Activated T-cell treated with anti-CD3 and anti-CD28 coated beads, Interleukin-2, amount 50 U/mL, for 1 hour (primary cell): ENCODE results near the gene ZNF33A.
"Not testable (repeated sequence)": the region's sequence is repeated elsewhere in the genome, so short reads cannot be mapped to it uniquely, and the experiment has no call there.

Experiments used
- DNase-seq: peaks from one replicate; pipeline ENCODE4 v3.0.0-alpha.2; 2020

The ZNF33A gene

GRCh38 chr10:38047666-38048065 is 37.2 kb downstream of the ZNF33A start:
- DNase-seq = no peak

- DNase-seq = no peak
Measured at GRCh38 chr10:38050212-38050611, 39.7 kb downstream of the ZNF33A start.

- DNase-seq = no peak
Measured at GRCh38 chr10:38054361-38054797, 43.9 kb downstream of the ZNF33A start.

GRCh38 chr10:38055274-38055894 is 44.9 kb downstream of the ZNF33A start:
- DNase-seq = not testable (repeated sequence)

- not testable (repeated sequence) for DNase-seq
Measured at GRCh38 chr10:38069663-38070062, 59.2 kb downstream of the ZNF33A start.

GRCh38 chr10:38070501-38070900 is 60.0 kb downstream of the ZNF33A start:
- DNase-seq = no peak

GRCh38 chr10:38072552-38072951 is 62.1 kb downstream of the ZNF33A start:
- no peak for DNase-seq

- DNase-seq = no peak
Measured at GRCh38 chr10:38076687-38077086, 66.2 kb downstream of the ZNF33A start.

GRCh38 chr10:38093318-38093717 is 82.8 kb downstream of the ZNF33A start:
- DNase-seq = not testable (repeated sequence)

GRCh38 chr10:38093816-38094157 is 83.3 kb downstream of the ZNF33A start:
- DNase-seq = no peak

- peak; percentile 85 for DNase-seq
Measured at GRCh38 chr10:38094158-38094926, 83.9 kb downstream of the ZNF33A start, which contains the start of gene ZNF37A. TSS of gene ZNF37A (plus strand) at chr10:38094337. CDS start at chr10:38096618, 2,281 bp downstream.

- peak; percentile 19 for DNase-seq
Measured at GRCh38 chr10:38094927-38095574, 84.6 kb downstream of the ZNF33A start.

- no peak for DNase-seq
Measured at GRCh38 chr10:38102880-38103279, 92.4 kb downstream of the ZNF33A start.

GRCh38 chr10:38103756-38104155 is 93.3 kb downstream of the ZNF33A start:
- no peak for DNase-seq

GRCh38 chr10:38112159-38112558 is 101.7 kb downstream of the ZNF33A start:
- no peak for DNase-seq
